ENCODE results near the gene PRDM2.
A peak's percentile ranks its signal among the peaks of the same experiment; 100 is the strongest.

PRDM2 gene

GRCh38 chr1:13733711-13734110 lies 33.7 kb downstream of the PRDM2 start:
- DNase-seq, result no peak

GRCh38 chr1:13735168-13735930 lies 35.4 kb downstream of the PRDM2 start:
- DNase-seq, result no peak

- peak in 1 of 5 experiments; percentile 36 for DNase-seq
These were observed 37.4 kb downstream of the PRDM2 start for GRCh38 chr1:13737398-13737797.

- no peak for DNase-seq
These were observed 46.4 kb downstream of the PRDM2 start for GRCh38 chr1:13746342-13746741.

GRCh38 chr1:13748610-13749505 lies 48.9 kb downstream of the PRDM2 start:
- peak; percentile 92 to 97 (median 96) for DNase-seq

GRCh38 chr1:13749543-13750341 lies 49.8 kb downstream of the PRDM2 start:
- DNase-seq, result peak in 3 of 5 experiments; percentile 23 to 66 (median 38)

GRCh38 chr1:13751458-13751871 lies 51.5 kb downstream of the PRDM2 start:
- peak in 1 of 5 experiments; percentile 22 for DNase-seq

- DNase-seq, result no peak
These were observed 52.0 kb downstream of the PRDM2 start for GRCh38 chr1:13751985-13752384.

GRCh38 chr1:13752852-13753251 lies 52.9 kb downstream of the PRDM2 start:
- no peak for DNase-seq

GRCh38 chr1:13753636-13754402 lies 53.8 kb downstream of the PRDM2 start:
- DNase-seq, result no peak

GRCh38 chr1:13754510-13755103 lies 54.6 kb downstream of the PRDM2 start:
- no peak for DNase-seq

GRCh38 chr1:13756557-13757315 lies 56.7 kb downstream of the PRDM2 start:
- DNase-seq, result peak in 1 of 5 experiments; percentile 15

- no peak for DNase-seq
These were observed 57.7 kb downstream of the PRDM2 start for GRCh38 chr1:13757693-13758092.

- DNase-seq, result no peak
These were observed 59.1 kb downstream of the PRDM2 start for GRCh38 chr1:13759072-13759471.

- no peak for DNase-seq
These were observed 60.4 kb downstream of the PRDM2 start for GRCh38 chr1:13760340-13760739.

GRCh38 chr1:13760921-13761320 lies 60.9 kb downstream of the PRDM2 start:
- DNase-seq, result no peak

- no peak for DNase-seq
These were observed 61.9 kb downstream of the PRDM2 start for GRCh38 chr1:13761883-13762282.

GRCh38 chr1:13762642-13763041 lies 62.7 kb downstream of the PRDM2 start:
- DNase-seq, result no peak

- no peak for DNase-seq
These were observed 63.2 kb downstream of the PRDM2 start for GRCh38 chr1:13763222-13763621.

- no peak for DNase-seq
These were observed 64.0 kb downstream of the PRDM2 start for GRCh38 chr1:13763991-13764390.

Data from T-helper 2 cell (primary cell).